Kidney (tissue), 14 donors: ENCODE results near the gene CRACDL. TPM values are rescaled to one million over a fixed set of nuclear protein-coding genes. Genes with fewer than 3 reads are reported as not detected.

ENCODE experiments used
- DNase-seq, 5 donors: peaks; one replicate each; pipeline ENCODE4 v3.0.0-alpha.2; 2013 to 2020
- FAIRE-seq: peaks from 2 replicates; lab custom pipeline; 2012; peaks lifted over from hg19 to GRCh38; lab: Jason Lieb, UNC
- H3K27ac ChIP-seq, 2 donors: one replicate each; pipeline ENCODE4 v1.7.0; 2013; ENCODE audit warnings: low read depth in 2 of 2, low read length in 2 of 2, inconsistent platforms in 1 of 2
- H3K27me3 ChIP-seq: one replicate; pipeline ENCODE4 v1.7.1; 2013; ENCODE audit warnings: low read length, inconsistent platforms; ENCODE audit not compliant: control insufficient read depth, insufficient read depth
- H3K36me3 ChIP-seq, 3 donors: one replicate each; pipeline versions ENCODE4 v1.7.0 to v1.7.1; 2013; ENCODE audit warnings: low read length in 3 of 3, control low read depth in 1 of 3, inconsistent platforms in 1 of 3; ENCODE audit not compliant: insufficient read depth in 3 of 3, control insufficient read depth in 2 of 3
- H3K4me1 ChIP-seq, 3 donors: one replicate each; pipeline versions ENCODE4 v1.7.0 to v1.7.1; 2013; ENCODE audit warnings: low read length in 3 of 3, inconsistent platforms in 1 of 3, low read depth in 1 of 3; ENCODE audit not compliant: control insufficient read depth in 2 of 3, insufficient read depth in 2 of 3
- H3K4me3 ChIP-seq, 3 donors: one replicate each; pipeline versions ENCODE4 v1.7.0 to v1.8.1; 2013; ENCODE audit warnings: low read length in 3 of 3, control low read depth in 1 of 3, inconsistent platforms in 1 of 3
- H3K9ac ChIP-seq, 3 donors: one replicate each; pipeline versions ENCODE4 v1.7.0 to v1.7.1; 2013; ENCODE audit warnings: low read length in 3 of 3, control low read depth in 1 of 3, inconsistent platforms in 1 of 3
- H3K9me3 ChIP-seq, 3 donors: one replicate each; pipeline versions ENCODE4 v1.7.0 to v1.7.1; 2013; ENCODE audit warnings: low read length in 3 of 3, control low read depth in 1 of 3, inconsistent platforms in 1 of 3; ENCODE audit not compliant: control insufficient read depth in 2 of 3, insufficient read depth in 1 of 3
- intact Hi-C: fragments of 100-400 bp; cut with DNase I; formaldehyde crosslinking; loops from one replicate; pipeline ENCODE4 v1.11.1; 2022
- polyA plus RNA-seq: library from polyadenylated mRNA; stranded (reverse); fragments of 350-450 nt; fragmentation: Illumina TruSeq; extraction: RNeasy Lipid Tissue Mini Kit (QIAGEN cat#74804); gene quantifications from one replicate; pipeline ENCODE4 v1.2.3, GENCODE V29; 2014; ENCODE audit warnings: low read depth, low replicate concordance; ENCODE audit not compliant: insufficient read depth
- total RNA-seq: library from RNA; stranded (reverse); fragmentation: NEBNext Ultra II Directional; extraction: Animal tissue kit (Norgen Biotek cat#: 25700); gene quantifications from one replicate; pipeline ENCODE4 v1.2.1, GENCODE V29; 2021
- TF ChIP-seq, protein P1 (sequence below): IDR thresholded peaks from 3 replicates; pipeline ENCODE4 v1.5.1; 2012; ENCODE audit warnings: mild to moderate bottlenecking, moderate library complexity, borderline replicate concordance; ENCODE audit not compliant: insufficient read depth; ENCODE audit errors: extremely low read depth
- donor health status: control.
- donor health status: control.
- donor health status: control.
- donor health status: control.
- donor health status: control.
- donor health status: DM: yes; HTN: yes; CAD: no.
- donor health status: Normal renal cell carcinoma (clear cell type).

CRACDL gene
- total and polyA plus RNA-seq, 2 donors from 2014 or later = 4.3 to 14.8 TPM

DNA sequence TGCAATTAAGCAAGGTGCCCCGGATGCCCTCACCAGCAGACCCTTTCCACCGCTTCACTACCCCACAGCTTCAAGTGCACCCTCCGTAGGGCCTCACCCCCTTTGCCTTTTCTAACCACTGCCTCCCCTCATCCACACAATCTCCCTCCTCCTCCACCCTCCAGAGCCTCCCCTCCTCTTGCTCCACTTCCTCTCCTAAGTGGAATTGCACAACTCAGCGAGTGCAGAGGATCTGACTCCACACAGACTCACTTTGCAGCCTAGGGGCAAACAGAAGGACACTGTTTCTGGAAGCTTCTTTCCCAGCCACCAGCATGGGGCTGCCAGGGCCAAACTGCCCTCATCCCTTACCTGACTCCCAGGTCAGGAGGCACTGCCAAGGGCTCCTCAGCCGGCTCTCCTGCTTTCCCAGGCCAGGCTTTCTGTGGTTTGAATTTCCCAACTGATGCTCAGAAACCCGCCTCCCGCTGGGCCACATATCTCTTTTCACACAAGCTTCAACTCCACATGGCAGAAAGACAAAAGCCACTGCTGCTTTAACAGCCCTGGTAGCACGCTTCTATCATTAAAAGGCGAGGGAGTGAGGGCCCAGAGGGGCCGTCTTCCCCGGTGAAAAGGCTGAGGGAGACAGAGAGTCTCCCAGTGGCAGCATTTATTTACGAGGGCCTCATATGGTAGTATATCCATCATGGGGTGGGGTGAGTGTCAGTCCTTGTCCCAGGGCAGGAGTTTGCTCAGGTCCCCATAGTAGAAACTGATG is 130.4 kb downstream of the CRACDL start:
- Histone ChIP-seq H3K4me3 (no peak overlapping the region), H3K9ac (no peak overlapping the region), H3K9me3 (no peaks in the 10 kb centered on the region), H3K27ac (no peak overlapping the region), H3K36me3 (no peaks in the 10 kb centered on the region), H3K27me3 (no peaks in the 10 kb centered on the region), H3K4me1 (peaks cover 0 to 9% (median 5%) of the 10 kb centered on the region in 3 donors)
- TF ChIP-seq, protein P1, sequence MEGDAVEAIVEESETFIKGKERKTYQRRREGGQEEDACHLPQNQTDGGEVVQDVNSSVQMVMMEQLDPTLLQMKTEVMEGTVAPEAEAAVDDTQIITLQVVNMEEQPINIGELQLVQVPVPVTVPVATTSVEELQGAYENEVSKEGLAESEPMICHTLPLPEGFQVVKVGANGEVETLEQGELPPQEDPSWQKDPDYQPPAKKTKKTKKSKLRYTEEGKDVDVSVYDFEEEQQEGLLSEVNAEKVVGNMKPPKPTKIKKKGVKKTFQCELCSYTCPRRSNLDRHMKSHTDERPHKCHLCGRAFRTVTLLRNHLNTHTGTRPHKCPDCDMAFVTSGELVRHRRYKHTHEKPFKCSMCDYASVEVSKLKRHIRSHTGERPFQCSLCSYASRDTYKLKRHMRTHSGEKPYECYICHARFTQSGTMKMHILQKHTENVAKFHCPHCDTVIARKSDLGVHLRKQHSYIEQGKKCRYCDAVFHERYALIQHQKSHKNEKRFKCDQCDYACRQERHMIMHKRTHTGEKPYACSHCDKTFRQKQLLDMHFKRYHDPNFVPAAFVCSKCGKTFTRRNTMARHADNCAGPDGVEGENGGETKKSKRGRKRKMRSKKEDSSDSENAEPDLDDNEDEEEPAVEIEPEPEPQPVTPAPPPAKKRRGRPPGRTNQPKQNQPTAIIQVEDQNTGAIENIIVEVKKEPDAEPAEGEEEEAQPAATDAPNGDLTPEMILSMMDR = no peak
- intact Hi-C loops = no loop called here
- FAIRE-seq (no peak), DNase-seq (peak in 1 of 5 donors; percentile 50)

DNA sequence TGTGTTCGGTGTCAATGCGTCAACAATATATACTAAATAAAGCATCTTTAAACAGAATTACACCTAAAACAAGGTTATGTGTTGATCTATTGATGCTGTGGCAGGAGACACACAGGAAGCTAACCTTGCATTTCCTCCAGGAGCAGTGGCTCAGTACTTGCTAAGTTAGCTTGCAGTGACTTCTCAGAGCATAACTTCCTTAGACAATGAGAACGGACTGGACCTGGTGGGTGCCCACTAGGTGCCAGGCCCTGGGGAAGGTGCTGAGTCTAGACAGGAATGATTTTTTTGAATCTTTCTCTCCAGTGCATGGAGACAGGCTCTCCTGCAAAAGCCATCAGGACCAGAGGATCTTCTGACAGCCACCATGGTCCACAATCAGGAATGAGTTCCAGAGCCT is 131.3 kb downstream of the CRACDL start:
- H3K27me3 ChIP-seq = no peaks in the 10 kb centered on the region
- no peak overlapping the region for H3K27ac ChIP-seq
- no peak overlapping the region for H3K4me3 ChIP-seq
- H3K9me3 ChIP-seq = no peaks in the 10 kb centered on the region
- DNase-seq (no peak), FAIRE-seq (no peak)
- H3K9ac ChIP-seq = no peak overlapping the region
- H3K4me1 ChIP-seq = peaks cover 0 to 6% (median 5%) of the 10 kb centered on the region in 3 donors
- intact Hi-C loops = no loop called here
- TF ChIP-seq, protein P1 = no peak
- no peaks in the 10 kb centered on the region for H3K36me3 ChIP-seq

DNA sequence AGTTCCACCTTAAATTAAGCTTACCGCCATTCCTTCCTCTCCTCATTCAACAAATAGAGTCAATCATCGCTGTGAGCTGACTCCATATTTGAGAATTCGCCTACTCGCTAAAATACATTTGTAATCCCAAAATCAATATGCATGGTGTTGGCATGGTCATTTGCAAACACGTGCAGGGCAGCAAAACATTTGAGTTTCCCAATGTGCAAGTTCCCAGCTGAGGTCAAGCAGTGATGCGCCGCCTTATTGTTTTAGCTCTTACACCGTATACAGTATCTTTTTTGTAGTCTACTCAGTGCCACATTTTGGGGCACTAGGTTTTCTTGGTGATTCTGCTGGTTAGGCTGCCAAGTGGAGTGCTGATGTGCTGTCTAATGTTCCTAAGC is 131.8 kb downstream of the CRACDL start:
- DNase-seq = no peak
- Histone ChIP-seq H3K27ac (no peak overlapping the region), H3K9ac (no peak overlapping the region), H3K27me3 (no peaks in the 10 kb centered on the region), H3K36me3 (no peaks in the 10 kb centered on the region), H3K4me3 (no peak overlapping the region), H3K4me1 (peaks cover 0 to 6% (median 5%) of the 10 kb centered on the region in 3 donors), H3K9me3 (no peaks in the 10 kb centered on the region)
- TF ChIP-seq, protein P1 = no peak
- no peak for FAIRE-seq
- intact Hi-C loops = no loop called here
